ENCODE data around the gene GPX6. TPM values are rescaled to one million over a fixed set of nuclear protein-coding genes. Genes with fewer than 3 reads are reported as not detected.
"Not testable (repeated sequence)": the region's sequence is repeated elsewhere in the genome, so short reads cannot be mapped to it uniquely, and the experiment has no call there.

The GPX6 gene
- total RNA-seq, 6 experiments from 2014 or later, result not detected

GRCh38 chr6:28505733-28506132 is 9.9 kb downstream of the GPX6 start:
- WGBS (ENCODE audit: insufficient coverage, low coverage, low lambda C conversion rate, missing lambda C conversion rate), result 71% methylated on average over 1 of the region's 1 CpG
- Histone ChIP-seq H3K4me3 (no peak overlapping the region), H3K27ac (no peak overlapping the region), H3K36me3 (no peaks in the 10 kb centered on the region), H3K4me1 (no peaks in the 10 kb centered on the region), H3K27me3 (no peaks in the 10 kb centered on the region), H3K9me3 (no peaks in the 10 kb centered on the region)
- DNase-seq, result no peak
- intact Hi-C loops (cut with DNase I), result loop anchor here in 1 of 2 donors (10.0 kb wide), 1 partner anchor 69 kb away; no protein-coding TSS in a partner anchor
- TF ChIP-seq CTCF (IDR thresholded peaks at IDR 0.05) (no peak), POLR2A (IDR thresholded peaks at IDR 0.05) (no peak)
- no peak for ATAC-seq

- not testable (repeated sequence) for H3K9me3 ChIP-seq, H3K27me3 ChIP-seq, ATAC-seq, H3K36me3 ChIP-seq, DNase-seq, H3K4me1 ChIP-seq, H3K4me3 ChIP-seq, H3K27ac ChIP-seq
- intact Hi-C loops (cut with DNase I), result loop anchor here in 1 of 2 donors (10.0 kb wide), 1 partner anchor 72 kb away; no protein-coding TSS in a partner anchor
- WGBS (ENCODE audit: insufficient coverage, low coverage, low lambda C conversion rate, missing lambda C conversion rate), result 57% methylated on average over 7 of the region's 7 CpGs
Measured at GRCh38 chr6:28502709-28503305, 12.8 kb downstream of the GPX6 start.

- intact Hi-C loops (cut with DNase I), result loop anchor here in 1 of 2 donors (10.0 kb wide), 1 partner anchor 73 kb away; no protein-coding TSS in a partner anchor
- not testable (repeated sequence) for H3K27ac ChIP-seq, H3K36me3 ChIP-seq, DNase-seq, ATAC-seq, H3K9me3 ChIP-seq, H3K4me1 ChIP-seq, H3K27me3 ChIP-seq, H3K4me3 ChIP-seq
- WGBS (ENCODE audit: insufficient coverage, low coverage, low lambda C conversion rate, missing lambda C conversion rate), result no CpG with 5 or more reads among the region's 35 CpGs
Measured at GRCh38 chr6:28502136-28502535, 13.5 kb downstream of the GPX6 start.

GRCh38 chr6:28501259-28501658 is 14.3 kb downstream of the GPX6 start:
- H3K4me3 ChIP-seq, result no peak overlapping the region
- H3K27me3 ChIP-seq, result no peaks in the 10 kb centered on the region
- 74% methylated on average over 6 of the region's 6 CpGs for WGBS (ENCODE audit: insufficient coverage, low coverage, low lambda C conversion rate, missing lambda C conversion rate)
- H3K4me1 ChIP-seq, result no peaks in the 10 kb centered on the region
- intact Hi-C loops (cut with DNase I), result loop anchor here in 1 of 2 donors (10.0 kb wide), 1 partner anchor 74 kb away; no protein-coding TSS in a partner anchor
- no peak for TF ChIP-seq CTCF (IDR thresholded peaks at IDR 0.05)
- TF ChIP-seq POLR2A (IDR thresholded peaks at IDR 0.05), result no peak
- ATAC-seq (no peak), DNase-seq (no peak)
- no peak overlapping the region for H3K27ac ChIP-seq
- no peaks in the 10 kb centered on the region for H3K36me3 ChIP-seq
- H3K9me3 ChIP-seq, result no peaks in the 10 kb centered on the region

- no peaks in the 10 kb centered on the region for H3K4me1 ChIP-seq
- TF ChIP-seq CTCF (IDR thresholded peaks at IDR 0.05), result no peak
- TF ChIP-seq POLR2A (IDR thresholded peaks at IDR 0.05), result no peak
- 33% methylated on average over 3 of the region's 3 CpGs for WGBS (ENCODE audit: insufficient coverage, low coverage, low lambda C conversion rate, missing lambda C conversion rate)
- no peaks in the 10 kb centered on the region for H3K9me3 ChIP-seq
- no peaks in the 10 kb centered on the region for H3K27me3 ChIP-seq
- no peak for DNase-seq
- ATAC-seq, result no peak
- H3K36me3 ChIP-seq, result no peaks in the 10 kb centered on the region
- no peak overlapping the region for H3K27ac ChIP-seq
- intact Hi-C loops (cut with DNase I), result no loop called here
- no peak overlapping the region for H3K4me3 ChIP-seq
Measured at GRCh38 chr6:28497893-28498292, 17.7 kb downstream of the GPX6 start.

Data from right lobe of liver (tissue), 6 donors.